NCI-H2081 treated with DMSO at 0.1 percent for 48 hours (cell line): Measurements from ENCODE around the gene PPARG.
"Not testable (repeated sequence)": the region's sequence is repeated elsewhere in the genome, so short reads cannot be mapped to it uniquely, and the experiment has no call there.

Experiments
- DNase-seq: peaks from one replicate; lab custom pipeline; 2025; lab: John Stamatoyannopoulos, UW

PPARG gene

DNA sequence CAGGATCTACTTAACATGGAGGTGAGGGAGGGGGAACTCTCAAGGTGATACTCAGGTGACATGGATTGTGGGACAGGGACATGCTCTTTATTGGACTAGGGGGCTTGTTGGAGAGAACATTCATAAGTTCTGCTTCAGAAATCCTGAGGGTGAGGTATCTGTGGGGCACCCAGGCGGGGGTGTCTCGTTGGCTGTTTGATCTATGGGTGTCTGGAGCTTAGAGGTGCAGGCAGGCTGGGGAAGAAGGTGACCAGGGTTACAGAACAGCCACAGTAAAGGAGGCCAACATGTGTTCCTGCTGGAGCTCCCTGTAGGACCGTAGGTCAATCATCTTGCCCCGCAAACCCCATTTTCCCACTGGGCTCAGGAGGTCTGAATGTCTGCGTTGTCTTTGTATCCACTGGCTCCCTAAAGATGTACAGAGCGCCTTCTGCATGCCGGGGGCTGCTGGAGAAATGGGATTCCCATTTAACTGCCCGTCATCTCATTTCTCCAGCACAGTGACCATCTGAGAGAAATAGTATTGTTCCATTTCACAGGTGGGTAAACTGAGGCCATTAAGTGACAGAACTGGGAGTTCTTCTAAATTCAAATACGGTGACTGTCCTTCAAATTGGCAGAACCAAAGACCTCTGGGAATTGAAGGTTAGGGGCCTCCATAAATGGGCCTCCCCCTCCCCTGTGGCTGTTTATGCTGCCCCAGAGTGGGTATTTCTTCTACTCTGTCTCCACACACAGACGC is 155.1 kb downstream of the PPARG start:
- no peak for DNase-seq

DNA sequence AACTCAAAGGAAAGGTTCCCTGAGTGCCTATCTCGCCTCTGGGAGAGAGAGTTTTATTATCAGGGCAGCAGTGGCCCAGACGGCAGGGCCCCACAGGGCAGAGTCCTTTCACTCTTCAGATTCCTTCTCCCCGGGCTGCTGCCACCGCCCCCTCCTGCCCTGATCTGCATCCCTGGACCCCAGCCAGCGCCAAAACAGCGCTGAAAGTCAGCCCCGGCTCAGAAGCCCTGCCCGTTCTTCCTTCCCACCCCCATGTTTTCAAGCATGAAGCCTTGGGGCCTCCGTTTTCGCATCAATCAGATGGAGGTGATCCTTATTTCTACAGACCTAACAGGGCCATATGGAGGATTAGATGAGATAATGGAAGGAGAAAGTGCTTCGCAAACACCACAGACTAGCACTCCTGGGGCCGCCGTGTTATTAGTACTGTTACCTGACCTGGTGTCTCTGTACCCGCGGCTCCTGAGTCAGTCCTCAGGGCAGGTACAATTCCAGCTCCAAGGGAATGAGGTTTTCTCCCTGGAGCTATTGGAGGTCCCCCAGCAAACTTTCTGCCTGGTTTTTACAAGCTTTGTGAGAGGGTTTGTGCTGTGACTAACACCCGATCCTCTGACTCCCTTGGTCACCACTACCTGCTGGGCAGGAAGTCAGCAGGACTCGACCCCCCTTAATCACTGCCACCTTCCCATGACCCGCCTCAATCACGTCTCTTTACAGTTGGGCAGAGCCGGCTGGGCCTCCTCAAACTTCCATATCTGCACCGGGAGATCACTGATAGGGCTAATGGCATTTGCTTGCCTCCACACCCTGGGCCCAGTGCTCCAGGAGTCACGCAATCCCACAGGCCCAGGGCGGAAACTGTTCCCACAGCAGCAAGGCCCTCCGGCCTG is 156.0 kb downstream of the PPARG start:
- DNase-seq: no peak

- DNase-seq: no peak
Observed at GRCh38 chr3:12445523-12446240, 156.8 kb downstream of the PPARG start.

GRCh38 chr3:12446298-12446697 is 157.4 kb downstream of the PPARG start:
- no peak for DNase-seq

GRCh38 chr3:12447075-12447474 is 158.2 kb downstream of the PPARG start:
- no peak for DNase-seq

- DNase-seq: not testable (repeated sequence)
Observed at GRCh38 chr3:12448404-12449202, 159.7 kb downstream of the PPARG start.

GRCh38 chr3:12449889-12450682 is 161.2 kb downstream of the PPARG start:
- no peak for DNase-seq

- DNase-seq: no peak
Observed at GRCh38 chr3:12451481-12451880, 162.6 kb downstream of the PPARG start.

- no peak for DNase-seq
Observed at GRCh38 chr3:12451960-12452359, 163.1 kb downstream of the PPARG start.

GRCh38 chr3:12452361-12453330 is 163.8 kb downstream of the PPARG start:
- no peak for DNase-seq

DNA sequence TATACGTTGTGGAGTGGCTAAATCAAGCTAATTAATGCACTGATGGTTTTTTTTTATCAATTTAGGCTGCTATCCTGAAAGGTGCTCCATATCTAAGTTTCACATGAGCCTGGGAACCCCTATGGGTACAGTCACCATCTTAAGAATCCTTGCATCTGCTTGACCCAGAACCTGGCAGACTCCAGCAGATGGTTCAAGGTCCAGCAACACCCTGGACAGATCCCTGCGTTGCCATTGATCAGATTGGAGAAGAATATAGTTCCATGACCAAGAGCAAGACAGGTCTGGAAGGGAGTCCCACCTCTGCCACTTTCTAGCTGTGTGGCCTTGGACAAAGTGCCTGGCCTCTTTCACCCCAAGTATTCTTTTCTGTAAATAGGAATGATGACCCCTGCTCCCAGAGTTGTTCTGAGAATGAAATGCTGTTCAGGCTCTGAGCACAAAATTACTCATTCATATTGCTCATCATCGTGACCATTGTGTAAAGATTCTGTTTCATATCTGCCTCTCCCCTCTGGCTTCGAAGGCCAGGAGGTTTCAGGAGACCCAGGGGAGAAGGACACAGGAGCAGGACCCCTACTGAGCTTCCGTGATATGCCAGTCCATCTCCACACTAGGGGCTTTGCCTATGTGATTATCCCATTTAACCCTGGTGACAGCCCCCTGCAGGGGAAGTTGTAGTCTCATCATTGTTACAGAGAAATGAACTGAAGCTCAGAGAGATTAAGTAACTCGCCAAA is 165.4 kb downstream of the PPARG start:
- DNase-seq: no peak

DNA sequence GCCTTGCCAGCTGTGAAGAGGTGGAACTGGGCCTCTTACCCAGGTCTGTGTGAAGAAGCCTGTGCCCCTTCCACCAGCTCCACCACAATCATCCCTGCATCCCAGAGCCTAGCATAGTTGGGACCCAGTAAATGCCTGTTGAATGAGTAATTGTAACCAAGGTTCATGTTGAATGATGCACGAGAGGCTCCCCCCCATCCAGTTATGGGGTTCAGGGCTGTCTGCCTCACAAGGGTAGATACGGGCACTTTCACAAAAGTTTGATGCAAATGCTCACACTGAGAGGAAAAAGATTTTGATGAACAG is 165.9 kb downstream of the PPARG start:
- no peak for DNase-seq

- no peak for DNase-seq
Observed at GRCh38 chr3:12455740-12456139, 166.9 kb downstream of the PPARG start.

DNA sequence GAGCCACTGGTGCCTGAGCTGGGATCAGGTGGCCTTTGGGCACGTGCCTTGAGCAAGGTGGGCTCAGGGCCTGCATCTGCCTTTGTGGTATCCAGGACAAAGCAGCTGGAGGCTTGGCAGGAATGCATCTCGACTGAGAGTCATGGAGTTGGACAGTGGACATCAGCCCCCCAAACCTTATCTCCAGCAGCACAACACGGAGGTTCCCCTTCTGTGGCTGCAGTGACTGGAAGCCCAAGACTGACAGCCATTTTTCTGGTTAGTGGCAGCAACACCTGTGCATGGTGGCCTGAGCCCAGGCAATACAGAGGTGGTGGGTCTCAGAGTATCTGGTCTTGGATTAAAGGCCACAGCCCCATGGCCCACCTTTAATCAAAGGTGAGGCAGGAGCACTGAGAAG is 167.6 kb downstream of the PPARG start:
- no peak for DNase-seq

GRCh38 chr3:12457380-12457779 is 168.5 kb downstream of the PPARG start:
- DNase-seq: not testable (repeated sequence)

GRCh38 chr3:12458901-12459300 is 170.0 kb downstream of the PPARG start:
- no peak for DNase-seq

DNA sequence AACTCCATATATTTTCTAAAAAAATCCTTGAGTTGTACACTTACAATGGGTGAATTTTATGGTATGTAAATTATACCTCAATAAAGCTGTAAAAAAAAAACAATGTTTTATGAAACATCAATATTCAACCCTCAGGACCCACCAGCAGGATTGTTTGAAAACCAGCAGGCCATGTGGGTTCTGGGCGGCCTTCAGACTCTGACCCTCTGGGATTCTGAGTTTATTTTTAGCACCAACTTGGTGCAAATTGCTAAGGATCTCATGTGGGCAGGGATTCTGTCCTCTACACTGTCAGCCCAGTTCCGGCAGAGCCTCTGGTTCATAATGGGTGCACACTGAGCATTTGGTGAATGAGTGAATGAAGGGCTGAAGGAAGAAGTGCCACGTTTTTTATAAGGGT is 171.3 kb downstream of the PPARG start:
- no peak for DNase-seq

GRCh38 chr3:12461097-12461649 is 172.3 kb downstream of the PPARG start:
- no peak for DNase-seq
